HS-27A (cell line): ENCODE results near the gene ANXA5.

ENCODE experiments used
- DNase-seq: peaks from one replicate; pipeline ENCODE4 v3.0.0-alpha.2; 2012; ENCODE audit warnings: low read depth, missing footprints

The ANXA5 gene

GRCh38 chr4:121712001-121712651, 15.3 kb upstream of the ANXA5 start:
- no peak for DNase-seq

- no peak for DNase-seq
These were observed 14.7 kb upstream of the ANXA5 start for GRCh38 chr4:121711263-121712000.

GRCh38 chr4:121709766-121710405, 13.1 kb upstream of the ANXA5 start:
- no peak for DNase-seq

GRCh38 chr4:121707344-121707743, 10.6 kb upstream of the ANXA5 start:
- DNase-seq = no peak

GRCh38 chr4:121706595-121707021, 9.8 kb upstream of the ANXA5 start:
- no peak for DNase-seq

- no peak for DNase-seq
These were observed 8.7 kb upstream of the ANXA5 start for GRCh38 chr4:121705521-121705920.

GRCh38 chr4:121702136-121702535, 5.4 kb upstream of the ANXA5 start:
- no peak for DNase-seq

GRCh38 chr4:121701263-121701662, 4.5 kb upstream of the ANXA5 start:
- DNase-seq = no peak

GRCh38 chr4:121698236-121698671, 1.5 kb upstream of the ANXA5 start:
- no peak for DNase-seq

- DNase-seq = no peak
These were observed 784 bp upstream of the ANXA5 start for GRCh38 chr4:121697564-121697963.

GRCh38 chr4:121696170-121696580, 605 bp downstream of the ANXA5 start:
- no peak for DNase-seq

GRCh38 chr4:121693886-121694285, 2.9 kb downstream of the ANXA5 start:
- DNase-seq = no peak

GRCh38 chr4:121693450-121693849, 3.3 kb downstream of the ANXA5 start:
- no peak for DNase-seq

GRCh38 chr4:121692261-121692660, 4.5 kb downstream of the ANXA5 start:
- no peak for DNase-seq

- DNase-seq = no peak
These were observed 6.8 kb downstream of the ANXA5 start for GRCh38 chr4:121690001-121690400.

GRCh38 chr4:121688701-121689100, 8.1 kb downstream of the ANXA5 start:
- no peak for DNase-seq

- DNase-seq = no peak
These were observed 8.5 kb downstream of the ANXA5 start for GRCh38 chr4:121688261-121688660.

- no peak for DNase-seq
These were observed 10.5 kb downstream of the ANXA5 start for GRCh38 chr4:121686255-121686654.

GRCh38 chr4:121685257-121685656, 11.5 kb downstream of the ANXA5 start:
- DNase-seq = no peak

- no peak for DNase-seq
These were observed 12.2 kb downstream of the ANXA5 start for GRCh38 chr4:121684561-121684960.

- no peak for DNase-seq
These were observed 12.8 kb downstream of the ANXA5 start for GRCh38 chr4:121684016-121684415.

- no peak for DNase-seq
These were observed 16.2 kb downstream of the ANXA5 start for GRCh38 chr4:121680571-121680970.

- no peak for DNase-seq
These were observed 16.8 kb downstream of the ANXA5 start for GRCh38 chr4:121679951-121680350.
